ENCODE results near the gene BRI3. TPM values are rescaled to one million over a fixed set of nuclear protein-coding genes. Genes with fewer than 3 reads are reported as not detected.

The BRI3 gene
- total and polyA plus RNA-seq, 2 of the 8 experiments (the other 6 are each of a cell fraction or from before 2014, with no cell fraction given): 77.5 to 93.4 TPM

GRCh38 chr7:98250789-98251188 lies 30.7 kb upstream of the BRI3 start (continued):
- TF ChIP-seq CBX8 (IDR thresholded peaks at IDR 0.05; ENCODE audit: borderline replicate concordance, low read depth, low read length) (no peak), EP300 (IDR thresholded peaks at IDR 0.05; ENCODE audit: borderline replicate concordance in 1 of 2, low read depth in 2 of 2, low read length in 2 of 2) (no peak), EGR1 (IDR thresholded peaks at IDR 0.05; ENCODE audit: borderline replicate concordance, low read depth, low read length) (no peak), SP2 (IDR thresholded peaks at IDR 0.05; ENCODE audit: low read length) (no peak), YY1 (IDR thresholded peaks at IDR 0.05; ENCODE audit: low read depth, low read length) (no peak)
